Measurements from ENCODE around the gene IL17RE. TPM values are rescaled to one million over a fixed set of nuclear protein-coding genes. Genes with fewer than 3 reads are reported as not detected.
"Not testable (repeated sequence)": the region's sequence is repeated elsewhere in the genome, so short reads cannot be mapped to it uniquely, and the experiment has no call there.

The IL17RE gene
- total RNA-seq, 1 experiment from 2014 or later: 2.3 TPM

DNA sequence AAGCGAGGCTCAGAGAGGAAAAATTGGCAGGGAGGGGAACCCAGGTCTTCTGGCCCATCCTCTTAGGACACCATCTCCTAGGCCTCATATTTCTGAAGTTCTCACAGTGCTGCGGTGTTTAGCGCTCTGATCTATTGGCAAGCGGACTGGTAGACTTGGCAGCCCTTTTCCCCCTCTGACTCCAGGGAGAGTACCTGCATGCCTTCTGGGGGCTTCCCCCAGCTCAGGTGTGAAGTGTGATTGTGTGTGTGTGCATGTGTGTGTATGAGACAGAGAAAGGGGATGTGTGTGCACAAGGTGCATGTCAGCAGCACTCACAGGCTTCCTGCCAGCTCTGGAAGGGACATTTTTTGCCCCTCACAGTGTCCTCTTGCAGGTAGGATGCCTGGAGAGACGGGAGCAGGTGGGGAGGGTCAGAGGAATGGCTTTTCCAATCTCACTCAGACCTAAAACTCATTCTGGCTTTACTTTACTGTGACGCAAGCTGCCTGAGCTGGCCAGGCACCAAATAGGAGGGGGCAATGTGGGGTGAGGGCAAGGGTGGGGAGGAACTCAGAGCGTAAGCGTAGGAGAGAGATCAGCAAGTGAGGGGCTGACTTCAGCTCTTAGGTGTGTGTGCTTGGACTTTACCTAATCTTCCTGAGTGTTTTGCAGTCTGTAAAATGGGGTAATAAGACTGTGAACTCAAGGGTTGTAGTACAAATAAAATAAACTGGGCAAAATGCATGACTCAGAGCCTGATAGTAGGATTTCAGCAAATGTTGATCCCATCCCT, 4.0 kb upstream of the IL17RE start:
- POLR2A ChIA-PET (ENCODE audit: low non-redundant PET): no interaction called here
- Histone ChIP-seq H3K36me3 (ENCODE audit: insufficient read depth, low read length, poor library complexity, severe bottlenecking) (peaks cover 5% of the 10 kb centered on the region), H3K4me3 (ENCODE audit: low read depth, low read length, poor library complexity, severe bottlenecking) (no peak overlapping the region), H3K27me3 (replicated peaks; ENCODE audit: insufficient read depth, low read depth, low read length, poor library complexity) (no peaks in the 10 kb centered on the region), H3K27ac (ENCODE audit: low read depth, low read length, poor library complexity, severe bottlenecking) (no peak overlapping the region), H3K9me3 (ENCODE audit: low read depth, low read length, poor library complexity, severe bottlenecking) (no peaks in the 10 kb centered on the region), H3K4me1 (ENCODE audit: insufficient read depth, low read length, poor library complexity, severe bottlenecking) (peaks cover 13% of the 10 kb centered on the region)
- no TSS peak for BruUV-seq (replicated peaks)
- intact Hi-C loops (cut with micrococcal nuclease; ENCODE audit: unreplicated experiment): no loop called here
- DNase-seq (ENCODE audit: low spot score): no peak
- CTCF ChIA-PET: no interaction called here
- TF ChIP-seq EZH2 (IDR thresholded peaks at IDR 0.05; ENCODE audit: borderline replicate concordance, low read depth, low read length, poor library complexity, severe bottlenecking): no peak
- TF ChIP-seq, protein P1, sequence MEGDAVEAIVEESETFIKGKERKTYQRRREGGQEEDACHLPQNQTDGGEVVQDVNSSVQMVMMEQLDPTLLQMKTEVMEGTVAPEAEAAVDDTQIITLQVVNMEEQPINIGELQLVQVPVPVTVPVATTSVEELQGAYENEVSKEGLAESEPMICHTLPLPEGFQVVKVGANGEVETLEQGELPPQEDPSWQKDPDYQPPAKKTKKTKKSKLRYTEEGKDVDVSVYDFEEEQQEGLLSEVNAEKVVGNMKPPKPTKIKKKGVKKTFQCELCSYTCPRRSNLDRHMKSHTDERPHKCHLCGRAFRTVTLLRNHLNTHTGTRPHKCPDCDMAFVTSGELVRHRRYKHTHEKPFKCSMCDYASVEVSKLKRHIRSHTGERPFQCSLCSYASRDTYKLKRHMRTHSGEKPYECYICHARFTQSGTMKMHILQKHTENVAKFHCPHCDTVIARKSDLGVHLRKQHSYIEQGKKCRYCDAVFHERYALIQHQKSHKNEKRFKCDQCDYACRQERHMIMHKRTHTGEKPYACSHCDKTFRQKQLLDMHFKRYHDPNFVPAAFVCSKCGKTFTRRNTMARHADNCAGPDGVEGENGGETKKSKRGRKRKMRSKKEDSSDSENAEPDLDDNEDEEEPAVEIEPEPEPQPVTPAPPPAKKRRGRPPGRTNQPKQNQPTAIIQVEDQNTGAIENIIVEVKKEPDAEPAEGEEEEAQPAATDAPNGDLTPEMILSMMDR (conservative IDR thresholded peaks at IDR 0.05; ENCODE audit: low read depth, low read length): no peak

DNA sequence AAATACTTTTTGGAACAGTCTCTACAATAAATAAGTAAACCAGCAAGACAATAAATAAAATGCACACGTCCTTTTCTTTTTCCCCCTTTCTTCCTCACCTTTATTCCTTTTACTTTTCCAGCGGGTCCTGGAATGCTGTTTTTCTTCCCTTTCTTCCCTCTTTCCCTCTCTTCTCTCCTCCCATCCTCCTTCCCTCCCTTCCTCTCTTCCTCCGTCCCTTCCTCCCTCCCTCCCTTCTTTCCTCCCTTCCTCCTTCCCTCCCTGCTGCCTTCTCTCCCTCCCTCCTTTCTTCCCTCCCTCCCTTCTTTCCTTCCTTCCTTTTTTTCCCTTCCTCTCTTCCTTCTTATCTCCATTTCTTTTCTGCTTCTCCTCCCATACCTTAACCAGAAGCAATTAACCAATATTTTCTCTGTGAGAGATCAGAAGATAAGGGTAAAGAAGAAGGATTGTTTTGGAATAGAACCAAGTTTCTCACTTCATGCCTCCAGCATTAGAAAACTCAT, 3.3 kb upstream of the IL17RE start:
- no peak for DNase-seq (ENCODE audit: low spot score)
- ChIA-PET CTCF (no interaction called here), POLR2A (ENCODE audit: low non-redundant PET) (no interaction called here)
- no peaks in the 10 kb centered on the region for H3K27me3 ChIP-seq (replicated peaks; ENCODE audit: insufficient read depth, low read depth, low read length, poor library complexity)
- intact Hi-C loops (cut with micrococcal nuclease; ENCODE audit: unreplicated experiment): no loop called here
- H3K4me3 ChIP-seq (ENCODE audit: low read depth, low read length, poor library complexity, severe bottlenecking): no peak overlapping the region
- H3K36me3 ChIP-seq (ENCODE audit: insufficient read depth, low read length, poor library complexity, severe bottlenecking): no peaks in the 10 kb centered on the region
- TF ChIP-seq, protein P1 (conservative IDR thresholded peaks at IDR 0.05; ENCODE audit: low read depth, low read length): no peak
- no peak for TF ChIP-seq EZH2 (IDR thresholded peaks at IDR 0.05; ENCODE audit: borderline replicate concordance, low read depth, low read length, poor library complexity, severe bottlenecking)
- no peak overlapping the region for H3K27ac ChIP-seq (ENCODE audit: low read depth, low read length, poor library complexity, severe bottlenecking)
- no peaks in the 10 kb centered on the region for H3K9me3 ChIP-seq (ENCODE audit: low read depth, low read length, poor library complexity, severe bottlenecking)
- H3K4me1 ChIP-seq (ENCODE audit: insufficient read depth, low read length, poor library complexity, severe bottlenecking): peaks cover 13% of the 10 kb centered on the region
- BruUV-seq (replicated peaks): no TSS peak

DNA sequence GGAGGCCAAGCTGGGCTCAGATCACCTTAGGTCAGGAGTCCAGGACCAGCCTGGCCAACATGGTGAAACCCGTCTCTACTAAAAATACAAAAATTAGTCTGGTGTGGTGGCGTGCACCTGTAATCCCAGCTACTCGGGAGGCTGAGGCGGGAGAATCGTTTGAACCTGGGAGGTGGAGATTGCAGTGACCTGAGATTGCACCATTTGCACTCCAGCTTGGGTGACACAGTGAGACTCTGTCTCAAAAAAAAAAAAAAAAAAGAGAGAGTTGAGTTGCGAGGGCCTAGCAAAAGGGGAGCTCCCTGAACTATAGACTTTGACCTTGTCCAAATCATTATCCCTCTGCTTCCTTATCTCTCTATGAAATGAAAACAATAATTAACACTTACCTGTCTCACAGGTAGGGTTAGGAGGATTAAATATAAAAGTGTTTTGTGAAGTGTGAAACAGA, 1.7 kb upstream of the IL17RE start:
- CTCF ChIA-PET: interaction anchor here (0.6 kb wide), 1 partner anchor 31 kb away, joined by 3 read pairs; no protein-coding TSS in a partner anchor
- H3K36me3 ChIP-seq (ENCODE audit: insufficient read depth, low read length, poor library complexity, severe bottlenecking); DNase-seq (ENCODE audit: low spot score); H3K9me3 ChIP-seq (ENCODE audit: low read depth, low read length, poor library complexity, severe bottlenecking); H3K4me3 ChIP-seq (ENCODE audit: low read depth, low read length, poor library complexity, severe bottlenecking); intact Hi-C loops (cut with micrococcal nuclease; ENCODE audit: unreplicated experiment); BruUV-seq (replicated peaks); H3K27ac ChIP-seq (ENCODE audit: low read depth, low read length, poor library complexity, severe bottlenecking); POLR2A ChIA-PET (ENCODE audit: low non-redundant PET); H3K27me3 ChIP-seq (replicated peaks; ENCODE audit: insufficient read depth, low read depth, low read length, poor library complexity): not testable (repeated sequence)
- H3K4me1 ChIP-seq (ENCODE audit: insufficient read depth, low read length, poor library complexity, severe bottlenecking): peaks cover 13% of the 10 kb centered on the region

DNA sequence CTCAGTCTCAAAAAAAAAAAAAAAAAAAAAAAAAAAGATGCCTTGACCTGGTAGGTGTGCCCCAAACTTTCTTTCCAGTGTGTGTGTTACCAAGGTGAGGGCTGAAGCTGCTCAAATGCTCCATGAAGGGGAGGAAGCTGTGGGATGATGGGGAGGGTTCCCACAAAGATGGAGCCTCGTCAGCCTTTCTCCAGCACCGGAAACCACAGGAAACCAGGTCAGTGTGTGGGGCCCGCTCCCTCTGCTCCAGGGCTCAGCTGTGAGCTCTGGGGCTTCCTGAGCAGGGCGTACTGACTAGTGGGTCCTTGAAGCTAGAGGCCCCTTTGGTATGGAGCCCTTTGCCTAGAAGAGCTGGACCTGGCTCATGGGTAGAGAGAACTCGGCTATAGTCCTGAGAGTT, 681 bp upstream of the IL17RE start:
- no TSS peak for BruUV-seq (replicated peaks)
- Histone ChIP-seq H3K27ac (ENCODE audit: low read depth, low read length, poor library complexity, severe bottlenecking) (no peak overlapping the region), H3K9me3 (ENCODE audit: low read depth, low read length, poor library complexity, severe bottlenecking) (no peaks in the 10 kb centered on the region), H3K27me3 (replicated peaks; ENCODE audit: insufficient read depth, low read depth, low read length, poor library complexity) (no peaks in the 10 kb centered on the region), H3K4me3 (ENCODE audit: low read depth, low read length, poor library complexity, severe bottlenecking) (no peak overlapping the region), H3K36me3 (ENCODE audit: insufficient read depth, low read length, poor library complexity, severe bottlenecking) (no peaks in the 10 kb centered on the region), H3K4me1 (ENCODE audit: insufficient read depth, low read length, poor library complexity, severe bottlenecking) (peaks cover 13% of the 10 kb centered on the region)
- TF ChIP-seq EZH2 (IDR thresholded peaks at IDR 0.05; ENCODE audit: borderline replicate concordance, low read depth, low read length, poor library complexity, severe bottlenecking): no peak
- TF ChIP-seq, protein P1 (conservative IDR thresholded peaks at IDR 0.05; ENCODE audit: low read depth, low read length): no peak
- intact Hi-C loops (cut with micrococcal nuclease; ENCODE audit: unreplicated experiment): no loop called here
- POLR2A ChIA-PET (ENCODE audit: low non-redundant PET): no interaction called here
- CTCF ChIA-PET: no interaction called here
- DNase-seq (ENCODE audit: low spot score): no peak
